CD8-positive, alpha-beta memory T cell (primary cell): Measurements from ENCODE around the gene GDAP1L1. TPM values are rescaled to one million over a fixed set of nuclear protein-coding genes. Genes with fewer than 3 reads are reported as not detected.

Experiments used
- CTCF ChIA-PET: fragments of 350-600 bp; sonication (Branson Sonifier 250); formaldehyde crosslinking; loops from one replicate; lab custom pipeline; 2021; ENCODE audit warnings: antibody characterized with exemption; lab: Charles Lee
- POLR2A ChIA-PET: fragments of 350-600 bp; sonication (Branson Sonifier 250); formaldehyde crosslinking; loops from one replicate; lab custom pipeline; 2021; ENCODE audit warnings: antibody characterized with exemption; lab: Charles Lee
- DNase-seq, 5 donors: peaks; one replicate each; pipeline versions ENCODE4 v3.0.0 to v3.0.0-alpha.2; 2020 to 2022; ENCODE audit warnings: mixed read lengths in 1 of 5
- H3K27ac ChIP-seq: one replicate; pipeline ENCODE4 v1.7.0; 2013; ENCODE audit warnings: low read depth, mild to moderate bottlenecking, low read length, moderate library complexity
- H3K27me3 ChIP-seq: 2 replicates; pipeline ENCODE4 v1.7.0; 2013; ENCODE audit warnings: low read length, mild to moderate bottlenecking; ENCODE audit not compliant: insufficient read depth, poor library complexity, severe bottlenecking
- H3K36me3 ChIP-seq: 2 replicates; pipeline ENCODE4 v1.7.0; 2013; ENCODE audit warnings: mild to moderate bottlenecking, low read length, moderate library complexity; ENCODE audit not compliant: insufficient read depth
- H3K4me1 ChIP-seq: 2 replicates; pipeline ENCODE4 v1.7.0; 2013; ENCODE audit warnings: mild to moderate bottlenecking, low read length, moderate library complexity; ENCODE audit not compliant: insufficient read depth
- H3K4me3 ChIP-seq: 2 replicates; pipeline ENCODE4 v1.7.0; 2013; ENCODE audit warnings: mild to moderate bottlenecking, low read length
- H3K9me3 ChIP-seq: 2 replicates; pipeline ENCODE4 v1.7.0; 2013; ENCODE audit warnings: mild to moderate bottlenecking, low read length
- H3K27ac Mint-ChIP-seq, 8 donors: one replicate each; pipeline ENCODE4 v1.8.0; 2020 to 2021; ENCODE audit warnings: mixed read lengths in 8 of 8, mild to moderate bottlenecking in 6 of 8, inconsistent platforms in 3 of 8, moderate library complexity in 3 of 8
- H3K27me3 Mint-ChIP-seq, 2 donors: one replicate each; pipeline ENCODE4 v1.8.0; 2020 to 2021; ENCODE audit warnings: mixed read lengths in 2 of 2, mild to moderate bottlenecking in 1 of 2, moderate library complexity in 1 of 2
- H3K36me3 Mint-ChIP-seq, 3 donors: one replicate each; pipeline ENCODE4 v1.8.0; 2020 to 2021; ENCODE audit warnings: mixed read lengths in 3 of 3, inconsistent platforms in 1 of 3, mild to moderate bottlenecking in 1 of 3
- H3K4me1 Mint-ChIP-seq, 3 donors: one replicate each; pipeline ENCODE4 v1.8.0; 2020 to 2021; ENCODE audit warnings: mixed read lengths in 3 of 3, inconsistent platforms in 1 of 3, mild to moderate bottlenecking in 1 of 3
- H3K4me3 Mint-ChIP-seq, 7 donors: one replicate each; pipeline ENCODE4 v1.8.0; 2020 to 2021; ENCODE audit warnings: mixed read lengths in 7 of 7, mild to moderate bottlenecking in 6 of 7, moderate library complexity in 4 of 7, inconsistent platforms in 2 of 7
- H3K9me3 Mint-ChIP-seq, 5 donors: one replicate each; pipeline ENCODE4 v1.8.0; 2020 to 2022; ENCODE audit warnings: mixed read lengths in 5 of 5, mild to moderate bottlenecking in 3 of 5, moderate library complexity in 2 of 5, inconsistent platforms in 1 of 5
- polyA plus RNA-seq: library from polyadenylated mRNA; unstranded; fragments of 300-500 nt; fragmentation: Illumina TruSeq; gene quantifications from one replicate; pipeline ENCODE4 v1.2.3, GENCODE V29; 2021
- total RNA-seq, 2 experiments: library from RNA; stranded (reverse); gene quantifications; one replicate each; pipeline ENCODE4 v1.2.3, GENCODE V29; 2021

The GDAP1L1 gene
- total and polyA plus RNA-seq, 3 experiments from 2014 or later: not detected

GRCh38 chr20:44245977-44246376 is 1.1 kb upstream of the GDAP1L1 start:
- Histone ChIP-seq H3K4me3 (no peak overlapping the region), H3K27ac (no peak overlapping the region), H3K4me1 (no peaks in the 10 kb centered on the region), H3K36me3 (no peaks in the 10 kb centered on the region), H3K27me3 (peaks cover 11% of the 10 kb centered on the region), H3K9me3 (no peaks in the 10 kb centered on the region)
- Mint-ChIP-seq H3K9me3 (peaks cover 0 to 2% (median 0%) of the 10 kb centered on the region in 5 donors), H3K4me1 (peaks cover 4 to 12% (median 5%) of the 10 kb centered on the region in 3 donors), H3K36me3 (no peaks in the 10 kb centered on the region), H3K27ac (no peak overlapping the region), H3K4me3 (peak overlapping the region in 1 of 7 donors; percentile 38), H3K27me3 (peaks cover 22 to 47% of the 10 kb centered on the region in 2 donors)
- CTCF ChIA-PET: interaction anchor here (1.3 to 2.7 kb wide), 2 partner anchors 8 to 65 kb away, joined by 4 to 8 read pairs; partner anchors contain the start of gene FITM2
- no peak for DNase-seq
- POLR2A ChIA-PET: no interaction called here

GRCh38 chr20:44247586-44248409 is 690 bp downstream of the GDAP1L1 start:
- Histone ChIP-seq H3K27me3 (peaks cover 11% of the 10 kb centered on the region), H3K9me3 (no peaks in the 10 kb centered on the region), H3K36me3 (no peaks in the 10 kb centered on the region), H3K4me3 (no peak overlapping the region), H3K4me1 (no peaks in the 10 kb centered on the region), H3K27ac (no peak overlapping the region)
- H3K4me1 Mint-ChIP-seq: peaks cover 4 to 12% (median 5%) of the 10 kb centered on the region in 3 donors
- peak overlapping the region in 1 of 7 donors; percentile 48 for H3K4me3 Mint-ChIP-seq
- peaks cover 0 to 2% (median 0%) of the 10 kb centered on the region in 5 donors for H3K9me3 Mint-ChIP-seq
- H3K27me3 Mint-ChIP-seq: peaks cover 21 to 44% of the 10 kb centered on the region in 2 donors
- H3K36me3 Mint-ChIP-seq: no peaks in the 10 kb centered on the region
- ChIA-PET CTCF (no interaction called here), POLR2A (no interaction called here)
- DNase-seq: peak in 2 of 5 donors; percentile 3 to 18
- no peak overlapping the region for H3K27ac Mint-ChIP-seq

- H3K27ac Mint-ChIP-seq: no peak overlapping the region
- Histone ChIP-seq H3K27ac (no peak overlapping the region), H3K4me1 (no peaks in the 10 kb centered on the region), H3K36me3 (no peaks in the 10 kb centered on the region), H3K27me3 (peaks cover 11% of the 10 kb centered on the region), H3K4me3 (no peak overlapping the region), H3K9me3 (no peaks in the 10 kb centered on the region)
- H3K4me1 Mint-ChIP-seq: peaks cover 4 to 12% (median 5%) of the 10 kb centered on the region in 3 donors
- DNase-seq: no peak
- H3K36me3 Mint-ChIP-seq: no peaks in the 10 kb centered on the region
- ChIA-PET POLR2A (no interaction called here), CTCF (no interaction called here)
- H3K4me3 Mint-ChIP-seq: peak overlapping the region in 1 of 7 donors; percentile 48
- H3K27me3 Mint-ChIP-seq: peaks cover 23 to 45% of the 10 kb centered on the region in 2 donors
- H3K9me3 Mint-ChIP-seq: peaks cover 0 to 2% (median 0%) of the 10 kb centered on the region in 5 donors
These were observed 1.3 kb downstream of the GDAP1L1 start for GRCh38 chr20:44248410-44248759.

- Histone ChIP-seq H3K27me3 (peaks cover 11% of the 10 kb centered on the region), H3K27ac (no peak overlapping the region), H3K9me3 (no peaks in the 10 kb centered on the region), H3K36me3 (no peaks in the 10 kb centered on the region), H3K4me1 (no peaks in the 10 kb centered on the region), H3K4me3 (no peak overlapping the region)
- Mint-ChIP-seq H3K9me3 (peaks cover 0 to 2% (median 0%) of the 10 kb centered on the region in 5 donors), H3K4me1 (peaks cover 4 to 12% (median 5%) of the 10 kb centered on the region in 3 donors), H3K27ac (no peak overlapping the region), H3K27me3 (peaks cover 23 to 34% of the 10 kb centered on the region in 2 donors), H3K4me3 (no peak overlapping the region), H3K36me3 (no peaks in the 10 kb centered on the region)
- no peak for DNase-seq
- ChIA-PET POLR2A (no interaction called here), CTCF (no interaction called here)
These were observed 4.2 kb downstream of the GDAP1L1 start for GRCh38 chr20:44251284-44251683.

GRCh38 chr20:44253528-44253927 is 6.4 kb downstream of the GDAP1L1 start:
- POLR2A ChIA-PET: no interaction called here
- H3K9me3 ChIP-seq: no peaks in the 10 kb centered on the region

GRCh38 chr20:44254073-44254472 is 7.0 kb downstream of the GDAP1L1 start:
- H3K4me3 Mint-ChIP-seq: no peak overlapping the region
- no peaks in the 10 kb centered on the region for H3K9me3 ChIP-seq
- no peak overlapping the region for H3K4me3 ChIP-seq
- H3K4me1 ChIP-seq: no peaks in the 10 kb centered on the region
- DNase-seq: no peak
- ChIA-PET POLR2A (no interaction called here), CTCF (interaction anchor here (0.8 to 1.4 kb wide), 4 partner anchors 8 to 57 kb away, joined by 3 to 4 read pairs (median 4); partner anchors contain the start of gene FITM2)
- no peaks in the 10 kb centered on the region for H3K4me1 Mint-ChIP-seq
- H3K36me3 Mint-ChIP-seq: no peaks in the 10 kb centered on the region
- no peaks in the 10 kb centered on the region for H3K9me3 Mint-ChIP-seq
- no peak overlapping the region for H3K27ac ChIP-seq
- H3K27ac Mint-ChIP-seq: no peak overlapping the region
- no peaks in the 10 kb centered on the region for H3K36me3 ChIP-seq
- H3K27me3 Mint-ChIP-seq: peaks cover 15 to 16% of the 10 kb centered on the region in 2 donors
- H3K27me3 ChIP-seq: no peaks in the 10 kb centered on the region

More at GRCh38 chr20:44253528-44253927, 6.4 kb downstream of the GDAP1L1 start:
- Histone ChIP-seq H3K4me3 (no peak overlapping the region), H3K27ac (no peak overlapping the region), H3K4me1 (no peaks in the 10 kb centered on the region), H3K36me3 (no peaks in the 10 kb centered on the region), H3K27me3 (peaks cover 2% of the 10 kb centered on the region)
- no peak for DNase-seq
- no peak overlapping the region for H3K27ac Mint-ChIP-seq
- no peak overlapping the region for H3K4me3 Mint-ChIP-seq
- no peaks in the 10 kb centered on the region for H3K36me3 Mint-ChIP-seq
- CTCF ChIA-PET: interaction anchor here (1.1 to 1.4 kb wide), 2 partner anchors 20 to 58 kb away, joined by 3 to 4 read pairs; partner anchors contain the start of gene FITM2
- H3K4me1 Mint-ChIP-seq: no peaks in the 10 kb centered on the region
- no peaks in the 10 kb centered on the region for H3K9me3 Mint-ChIP-seq
- H3K27me3 Mint-ChIP-seq: peaks cover 15 to 21% of the 10 kb centered on the region in 2 donors

- no peaks in the 10 kb centered on the region for H3K4me1 Mint-ChIP-seq
- no peak overlapping the region for H3K4me3 Mint-ChIP-seq
- no peak overlapping the region for H3K27ac Mint-ChIP-seq
- H3K4me1 ChIP-seq: no peaks in the 10 kb centered on the region
- ChIA-PET CTCF (interaction anchor here (0.7 kb wide), 1 partner anchor 878 kb away, joined by 3 read pairs; no protein-coding TSS in a partner anchor), POLR2A (no interaction called here)
- H3K9me3 ChIP-seq: no peaks in the 10 kb centered on the region
- no peaks in the 10 kb centered on the region for H3K36me3 ChIP-seq
- peaks cover 3 to 6% of the 10 kb centered on the region in 2 donors for H3K27me3 Mint-ChIP-seq
- H3K36me3 Mint-ChIP-seq: peaks cover 0 to 2% (median 0%) of the 10 kb centered on the region in 3 donors
- no peak for DNase-seq
- no peak overlapping the region for H3K4me3 ChIP-seq
- H3K27me3 ChIP-seq: no peaks in the 10 kb centered on the region
- no peaks in the 10 kb centered on the region for H3K9me3 Mint-ChIP-seq
- no peak overlapping the region for H3K27ac ChIP-seq
These were observed 8.8 kb downstream of the GDAP1L1 start for GRCh38 chr20:44255942-44256341.

- ChIA-PET CTCF (no interaction called here), POLR2A (no interaction called here)
These were observed 9.9 kb downstream of the GDAP1L1 start for GRCh38 chr20:44256961-44257360.

More at GRCh38 chr20:44256961-44257360, 9.9 kb downstream of the GDAP1L1 start:
- Histone ChIP-seq H3K4me3 (no peak overlapping the region), H3K27ac (no peak overlapping the region), H3K27me3 (no peaks in the 10 kb centered on the region), H3K9me3 (no peaks in the 10 kb centered on the region), H3K36me3 (no peaks in the 10 kb centered on the region), H3K4me1 (no peaks in the 10 kb centered on the region)
- H3K4me3 Mint-ChIP-seq: no peak overlapping the region
- H3K27ac Mint-ChIP-seq: no peak overlapping the region
- no peaks in the 10 kb centered on the region for H3K9me3 Mint-ChIP-seq
- no peak for DNase-seq
- H3K4me1 Mint-ChIP-seq: no peaks in the 10 kb centered on the region
- H3K36me3 Mint-ChIP-seq: peaks cover 0 to 2% (median 0%) of the 10 kb centered on the region in 3 donors
- peaks cover 2 to 4% of the 10 kb centered on the region in 2 donors for H3K27me3 Mint-ChIP-seq
